Measurements from ENCODE around the gene ST7. TPM values are rescaled to one million over a fixed set of nuclear protein-coding genes. Genes with fewer than 3 reads are reported as not detected.

ST7 gene
- total and polyA plus RNA-seq, 2 donors (not counting 1 experiment from before 2014, with no cell fraction given): 20.0 to 28.6 TPM

DNA sequence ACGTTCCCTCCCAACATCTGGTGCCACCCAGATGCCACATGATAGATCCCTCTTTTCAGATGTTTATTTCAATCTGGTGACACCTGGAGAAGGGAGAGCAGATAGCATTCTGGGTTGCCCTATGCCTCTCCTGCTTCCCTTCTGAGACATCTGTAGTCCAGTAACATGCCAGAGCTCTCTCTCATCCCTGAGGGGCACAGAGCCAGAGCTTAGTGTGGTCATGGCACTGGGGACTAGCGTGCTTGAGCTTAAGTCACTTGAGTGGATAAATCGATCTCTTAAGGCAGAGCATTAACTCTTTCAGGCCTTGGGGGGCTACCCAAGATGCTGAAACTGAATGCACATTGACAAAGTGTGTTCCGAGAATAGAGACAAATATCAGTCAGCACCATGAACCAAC, 321.6 kb downstream of the ST7 start:
- DNase-seq (ENCODE audit: low read depth in 2 of 2): peak in 1 of 2 donors; percentile 37
- no peak overlapping the region for H2AFZ ChIP-seq (ENCODE audit: low read length)
- no peaks in the 10 kb centered on the region for H3K79me2 ChIP-seq (ENCODE audit: control insufficient read depth, insufficient read depth, low read length)
- no peak overlapping the region for H3K27ac ChIP-seq (ENCODE audit: insufficient read depth, low read length)
- TF ChIP-seq, protein P1, sequence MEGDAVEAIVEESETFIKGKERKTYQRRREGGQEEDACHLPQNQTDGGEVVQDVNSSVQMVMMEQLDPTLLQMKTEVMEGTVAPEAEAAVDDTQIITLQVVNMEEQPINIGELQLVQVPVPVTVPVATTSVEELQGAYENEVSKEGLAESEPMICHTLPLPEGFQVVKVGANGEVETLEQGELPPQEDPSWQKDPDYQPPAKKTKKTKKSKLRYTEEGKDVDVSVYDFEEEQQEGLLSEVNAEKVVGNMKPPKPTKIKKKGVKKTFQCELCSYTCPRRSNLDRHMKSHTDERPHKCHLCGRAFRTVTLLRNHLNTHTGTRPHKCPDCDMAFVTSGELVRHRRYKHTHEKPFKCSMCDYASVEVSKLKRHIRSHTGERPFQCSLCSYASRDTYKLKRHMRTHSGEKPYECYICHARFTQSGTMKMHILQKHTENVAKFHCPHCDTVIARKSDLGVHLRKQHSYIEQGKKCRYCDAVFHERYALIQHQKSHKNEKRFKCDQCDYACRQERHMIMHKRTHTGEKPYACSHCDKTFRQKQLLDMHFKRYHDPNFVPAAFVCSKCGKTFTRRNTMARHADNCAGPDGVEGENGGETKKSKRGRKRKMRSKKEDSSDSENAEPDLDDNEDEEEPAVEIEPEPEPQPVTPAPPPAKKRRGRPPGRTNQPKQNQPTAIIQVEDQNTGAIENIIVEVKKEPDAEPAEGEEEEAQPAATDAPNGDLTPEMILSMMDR (conservative IDR thresholded peaks at IDR 0.05 in 1 of 2, IDR thresholded peaks at IDR 0.05 in 1 of 2; ENCODE audit: low read depth in 1 of 2, low read length in 2 of 2): no peak
- TF ChIP-seq EZH2 (IDR thresholded peaks at IDR 0.05; ENCODE audit: low read length, missing control alignments): no peak
- H3K36me3 ChIP-seq (ENCODE audit: control insufficient read depth, insufficient read depth, low read length): no peaks in the 10 kb centered on the region
- no peaks in the 10 kb centered on the region for H3K9me3 ChIP-seq (ENCODE audit: control insufficient read depth, insufficient read depth, low read depth, low read length)
- no peak overlapping the region for H3K4me3 ChIP-seq (replicated peaks in 1 of 4; ENCODE audit: control extremely low read depth in 1 of 4, insufficient read depth in 1 of 4, low read depth in 3 of 4, low read length in 4 of 4)
- H3K4me1 ChIP-seq (ENCODE audit: control insufficient read depth, extremely low read depth, insufficient read depth, low read length): peaks cover 7% of the 10 kb centered on the region
- H3K4me2 ChIP-seq (ENCODE audit: extremely low read depth, insufficient read depth, low read length): no peak overlapping the region
- H3K9ac ChIP-seq (ENCODE audit: insufficient read depth, low read length): no peak overlapping the region
- no peaks in the 10 kb centered on the region for H4K20me1 ChIP-seq (ENCODE audit: control insufficient read depth, extremely low read depth, insufficient read depth, low read length)
- no peaks in the 10 kb centered on the region for H3K27me3 ChIP-seq (ENCODE audit: control insufficient read depth, insufficient read depth, low read length)

DNA sequence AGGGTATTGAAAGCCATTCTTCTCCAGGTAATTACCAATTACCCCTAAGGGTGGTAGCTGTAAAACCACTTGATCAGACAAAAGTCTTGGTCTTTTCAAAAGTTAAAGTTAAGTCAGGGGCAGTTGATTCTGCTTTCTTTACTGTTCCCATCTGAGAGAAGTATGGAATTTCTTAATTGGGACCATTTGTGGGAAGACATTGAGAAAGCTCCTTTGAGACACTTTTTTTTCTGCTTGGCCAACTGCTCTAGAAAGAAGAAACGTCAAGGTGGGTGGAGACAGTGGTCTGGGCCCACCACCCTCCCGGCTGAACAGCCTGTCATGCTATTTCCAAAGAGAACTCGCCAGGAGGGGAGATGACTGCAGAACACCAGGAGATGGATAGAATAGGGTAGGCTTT, 324.3 kb downstream of the ST7 start:
- no peak for TF ChIP-seq EZH2 (IDR thresholded peaks at IDR 0.05; ENCODE audit: low read length, missing control alignments)
- TF ChIP-seq, protein P1 (conservative IDR thresholded peaks at IDR 0.05 in 1 of 2, IDR thresholded peaks at IDR 0.05 in 1 of 2; ENCODE audit: low read depth in 1 of 2, low read length in 2 of 2): no peak
- Histone ChIP-seq H3K4me3 (replicated peaks in 1 of 4; ENCODE audit: control extremely low read depth in 1 of 4, insufficient read depth in 1 of 4, low read depth in 3 of 4, low read length in 4 of 4) (no peak overlapping the region), H3K9ac (ENCODE audit: insufficient read depth, low read length) (no peak overlapping the region), H3K36me3 (ENCODE audit: control insufficient read depth, insufficient read depth, low read length) (no peaks in the 10 kb centered on the region), H3K79me2 (ENCODE audit: control insufficient read depth, insufficient read depth, low read length) (no peaks in the 10 kb centered on the region), H2AFZ (ENCODE audit: low read length) (no peak overlapping the region), H3K4me2 (ENCODE audit: extremely low read depth, insufficient read depth, low read length) (no peak overlapping the region), H3K27me3 (ENCODE audit: control insufficient read depth, insufficient read depth, low read length) (no peaks in the 10 kb centered on the region), H3K4me1 (ENCODE audit: control insufficient read depth, extremely low read depth, insufficient read depth, low read length) (peaks cover 4% of the 10 kb centered on the region), H3K9me3 (ENCODE audit: control insufficient read depth, insufficient read depth, low read depth, low read length) (no peaks in the 10 kb centered on the region), H4K20me1 (ENCODE audit: control insufficient read depth, extremely low read depth, insufficient read depth, low read length) (no peaks in the 10 kb centered on the region), H3K27ac (ENCODE audit: insufficient read depth, low read length) (no peak overlapping the region)
- no peak for DNase-seq (ENCODE audit: low read depth in 2 of 2)

DNA sequence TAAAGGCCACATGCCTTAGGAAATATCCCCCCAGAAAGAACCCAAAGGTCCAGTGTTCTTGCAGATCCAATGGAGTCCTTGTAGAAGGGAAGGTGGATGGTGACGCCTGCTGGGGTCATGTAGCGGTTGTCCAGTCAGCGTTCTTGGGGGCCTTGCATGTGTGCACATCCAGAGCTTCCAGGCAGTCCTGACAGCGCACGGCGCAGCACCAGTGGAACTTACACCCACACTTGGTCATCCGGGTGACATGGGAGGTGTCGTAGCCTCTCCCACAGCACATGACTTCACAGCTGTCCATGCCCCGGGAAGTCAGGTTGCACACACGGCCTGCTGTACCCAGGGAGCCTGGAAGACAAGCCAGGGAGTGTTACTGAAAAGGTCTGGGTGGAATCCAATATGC, 324.7 kb downstream of the ST7 start:
- Histone ChIP-seq H3K27ac (ENCODE audit: insufficient read depth, low read length) (no peak overlapping the region), H3K79me2 (ENCODE audit: control insufficient read depth, insufficient read depth, low read length) (no peaks in the 10 kb centered on the region), H3K4me3 (replicated peaks in 1 of 4; ENCODE audit: control extremely low read depth in 1 of 4, insufficient read depth in 1 of 4, low read depth in 3 of 4, low read length in 4 of 4) (no peak overlapping the region), H3K27me3 (ENCODE audit: control insufficient read depth, insufficient read depth, low read length) (no peaks in the 10 kb centered on the region), H3K9me3 (ENCODE audit: control insufficient read depth, insufficient read depth, low read depth, low read length) (no peaks in the 10 kb centered on the region), H3K36me3 (ENCODE audit: control insufficient read depth, insufficient read depth, low read length) (no peaks in the 10 kb centered on the region), H3K9ac (ENCODE audit: insufficient read depth, low read length) (no peak overlapping the region), H4K20me1 (ENCODE audit: control insufficient read depth, extremely low read depth, insufficient read depth, low read length) (no peaks in the 10 kb centered on the region), H3K4me2 (ENCODE audit: extremely low read depth, insufficient read depth, low read length) (no peak overlapping the region), H2AFZ (ENCODE audit: low read length) (no peak overlapping the region), H3K4me1 (ENCODE audit: control insufficient read depth, extremely low read depth, insufficient read depth, low read length) (peaks cover 6% of the 10 kb centered on the region)
- DNase-seq (ENCODE audit: low read depth in 2 of 2): no peak
- TF ChIP-seq, protein P1 (conservative IDR thresholded peaks at IDR 0.05 in 1 of 2, IDR thresholded peaks at IDR 0.05 in 1 of 2; ENCODE audit: low read depth in 1 of 2, low read length in 2 of 2): no peak
- TF ChIP-seq EZH2 (IDR thresholded peaks at IDR 0.05; ENCODE audit: low read length, missing control alignments): no peak

Data from fibroblast of lung (primary cell).